NCI-H1105 (cell line): ENCODE measurements around the gene FAM78B.

Experiments used
- DNase-seq: peaks from one replicate; lab custom pipeline; 2025; lab: John Stamatoyannopoulos, UW

The FAM78B gene

DNA sequence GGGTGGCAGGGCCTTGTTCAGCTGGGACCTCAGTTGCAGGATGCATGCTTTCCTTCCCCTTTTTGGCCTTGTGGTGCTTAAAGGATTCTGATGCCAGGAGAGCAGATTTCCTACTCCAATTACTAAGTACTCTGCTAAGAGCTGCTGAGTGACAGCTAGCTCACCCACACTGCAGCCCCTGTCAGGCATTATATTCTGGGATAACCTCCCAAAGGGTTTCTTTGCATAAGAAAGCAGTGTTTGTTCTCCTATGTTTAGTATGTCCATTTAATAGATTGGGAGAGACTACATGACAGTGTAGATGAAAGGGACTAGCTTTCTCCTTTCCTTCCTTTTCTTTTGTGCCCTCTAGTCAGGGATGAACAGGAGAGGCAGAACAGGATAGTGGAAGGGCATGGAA lies 100.7 kb downstream of the FAM78B start:
- DNase-seq: no peak

DNA sequence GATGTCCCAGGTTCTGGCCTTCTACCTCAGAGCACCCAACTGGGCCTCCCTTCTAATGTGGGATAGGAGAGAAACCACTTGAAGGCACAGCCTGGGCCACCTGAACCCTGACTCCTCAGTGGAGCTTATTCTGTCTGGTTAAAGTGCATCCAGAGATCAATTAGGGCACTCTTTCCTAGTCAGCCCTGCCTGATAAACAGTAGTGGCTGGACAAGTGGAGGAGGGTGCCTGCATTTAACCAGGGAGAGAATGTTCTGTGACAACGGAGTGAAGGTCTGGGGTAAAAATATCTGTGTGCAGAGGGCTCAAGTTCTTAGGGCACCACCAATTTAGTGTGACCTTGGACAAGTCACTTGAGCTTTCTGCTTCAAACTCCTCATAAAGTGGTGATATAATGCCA lies 101.8 kb downstream of the FAM78B start:
- no peak for DNase-seq

DNA sequence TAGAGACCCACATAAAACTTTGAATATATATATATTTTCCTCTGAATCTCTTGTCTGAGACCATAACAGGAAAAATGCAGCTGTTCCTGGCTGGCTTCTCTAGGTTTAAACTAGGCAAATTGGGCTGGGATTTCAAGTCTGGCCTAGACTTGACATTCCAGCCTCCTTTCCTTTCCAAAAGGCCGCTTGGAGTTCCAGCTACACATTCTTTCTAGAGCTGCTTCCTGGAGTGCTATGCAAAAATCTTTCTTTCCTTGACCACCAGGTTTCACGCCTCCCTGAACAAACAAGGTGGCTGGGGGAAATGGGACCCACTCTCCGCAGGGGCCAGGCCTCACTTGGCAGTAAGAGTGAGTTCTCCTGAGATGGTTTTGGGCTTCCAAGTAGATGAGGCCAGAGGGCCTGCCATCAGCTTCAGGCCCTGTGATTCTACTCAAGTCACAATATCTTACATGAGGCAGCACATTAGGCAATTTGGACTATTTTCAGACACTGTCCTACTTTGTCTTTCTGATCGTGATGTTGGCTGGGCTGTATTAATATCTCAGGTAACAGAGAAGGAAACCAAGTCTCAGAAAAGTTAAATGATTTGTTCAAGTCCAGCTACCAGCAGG lies 102.4 kb downstream of the FAM78B start:
- no peak for DNase-seq

DNA sequence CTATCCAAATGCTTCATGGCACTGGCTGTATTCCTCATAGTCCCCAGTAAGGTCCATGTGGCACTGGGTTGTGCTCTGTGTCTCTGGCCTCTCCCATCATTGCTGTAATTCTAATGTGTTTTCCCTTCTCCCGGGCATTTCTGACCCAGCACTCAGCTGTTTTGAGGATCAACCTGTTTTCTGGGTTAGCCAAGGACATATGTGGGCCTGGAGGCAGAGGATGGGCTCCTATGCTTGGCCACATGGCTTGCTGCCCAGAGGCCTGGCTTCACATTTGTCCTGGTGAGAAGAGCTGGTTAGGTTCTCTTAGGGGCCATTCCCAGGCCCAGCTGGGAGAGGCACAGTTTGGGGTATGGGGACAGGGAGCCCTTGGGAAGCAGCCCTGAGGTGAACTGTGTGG lies 103.1 kb downstream of the FAM78B start:
- DNase-seq: no peak

DNA sequence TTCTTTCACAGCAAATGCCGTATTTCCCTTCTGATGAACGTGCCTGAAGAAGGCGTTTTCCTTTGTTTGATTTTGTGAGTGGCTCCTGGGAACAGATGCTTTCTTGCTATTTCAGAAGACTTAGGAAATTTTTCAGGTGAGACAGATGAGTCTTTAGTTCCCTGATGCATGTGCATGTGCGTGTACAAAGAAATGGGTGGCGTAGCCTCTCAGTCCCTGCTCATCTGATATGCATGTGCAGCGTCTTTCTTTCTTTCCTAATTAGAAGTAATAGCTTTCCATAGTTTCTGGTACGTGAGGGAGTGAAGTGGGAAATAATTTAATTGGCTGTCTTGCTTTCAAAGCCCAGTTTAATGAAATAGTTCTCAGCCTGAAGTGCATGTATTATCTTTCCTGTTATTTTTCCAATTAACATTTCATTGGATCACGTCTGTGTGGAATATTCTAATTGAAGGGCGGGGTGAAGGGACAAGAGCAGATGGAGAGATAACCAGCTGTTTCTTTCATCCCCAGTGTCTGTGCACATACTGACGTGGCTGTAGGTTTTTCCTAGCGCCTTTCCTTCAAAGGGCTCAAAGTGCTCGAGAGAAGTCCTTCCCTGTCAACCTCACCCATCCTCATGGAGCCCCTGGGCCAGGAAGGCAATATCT lies 104.3 kb downstream of the FAM78B start:
- no peak for DNase-seq

DNA sequence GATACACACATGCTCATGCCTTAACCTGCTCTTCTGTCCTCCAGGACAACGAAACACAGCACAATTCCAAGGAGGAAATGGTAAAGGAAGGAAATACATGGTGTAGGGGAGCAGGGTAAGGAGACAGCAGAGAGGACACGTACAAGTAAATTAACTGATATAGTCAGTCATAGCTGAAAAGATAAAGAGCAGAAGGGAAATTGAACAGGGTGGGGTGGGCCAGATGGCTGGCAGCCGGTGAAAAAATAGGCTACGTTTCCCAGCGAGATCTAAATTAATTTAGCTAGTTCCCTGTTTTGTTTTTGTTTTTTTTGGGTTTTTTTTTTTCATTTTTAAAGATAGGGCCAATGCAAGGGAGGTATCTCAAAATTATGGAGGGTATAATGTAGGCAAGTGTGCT lies 109.2 kb downstream of the FAM78B start:
- DNase-seq: no peak

DNA sequence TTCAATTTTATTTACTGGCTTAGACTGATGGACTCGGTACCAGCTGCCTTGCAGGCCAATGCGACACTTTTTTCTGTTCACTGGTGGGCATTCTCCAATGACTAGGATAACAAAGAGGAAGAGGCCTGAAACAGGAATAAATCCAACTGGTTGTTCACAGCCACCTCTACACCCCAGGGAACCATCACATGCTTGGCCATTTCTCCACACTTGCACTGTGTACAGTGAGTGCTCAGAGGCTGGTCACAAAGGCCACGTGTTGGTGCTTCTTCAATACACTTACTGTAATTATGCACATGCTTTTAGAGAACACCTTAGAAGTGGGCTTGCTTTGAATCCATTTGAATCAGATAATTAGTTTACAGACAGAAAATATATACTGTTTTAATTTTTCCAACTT lies 113.4 kb downstream of the FAM78B start:
- no peak for DNase-seq

DNA sequence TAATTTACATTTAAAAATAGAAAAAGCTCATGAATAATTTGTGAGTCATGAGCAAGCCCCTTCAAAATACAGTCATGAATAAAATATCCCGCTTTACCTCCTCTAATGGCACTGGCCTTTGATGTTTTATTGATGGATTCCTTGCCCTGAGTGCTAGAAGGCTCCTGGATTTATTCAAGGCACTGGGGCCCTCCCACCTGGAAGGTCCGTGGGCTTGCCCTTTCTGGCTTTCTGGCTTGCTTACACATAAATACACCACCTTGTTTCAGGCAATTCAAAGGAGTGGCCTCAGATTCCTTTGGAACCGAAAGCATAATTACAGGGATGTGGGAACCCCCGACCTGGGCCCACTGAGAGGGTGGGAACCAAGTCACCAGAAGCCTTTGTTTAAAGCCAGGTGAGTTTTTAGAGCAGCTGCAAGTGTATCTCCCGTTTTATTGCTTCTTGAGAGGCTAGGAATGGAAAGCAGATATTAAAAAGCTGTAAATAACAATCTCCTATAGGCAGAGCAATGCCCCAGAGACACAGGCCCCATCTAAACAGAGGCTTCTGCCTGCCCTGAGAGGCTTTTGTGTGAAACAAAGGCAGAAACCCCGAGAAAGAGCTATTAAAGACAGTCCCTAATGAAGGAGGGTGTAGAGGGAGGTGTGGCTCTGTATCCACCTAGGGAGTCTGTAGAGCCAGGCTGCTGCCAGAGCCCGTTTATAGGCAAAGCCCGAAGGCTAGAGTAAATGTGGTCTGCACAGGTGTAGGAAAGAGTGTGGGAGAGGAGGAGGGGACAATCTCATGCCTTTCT lies 126.4 kb downstream of the FAM78B start:
- DNase-seq: peak; percentile 70

DNA sequence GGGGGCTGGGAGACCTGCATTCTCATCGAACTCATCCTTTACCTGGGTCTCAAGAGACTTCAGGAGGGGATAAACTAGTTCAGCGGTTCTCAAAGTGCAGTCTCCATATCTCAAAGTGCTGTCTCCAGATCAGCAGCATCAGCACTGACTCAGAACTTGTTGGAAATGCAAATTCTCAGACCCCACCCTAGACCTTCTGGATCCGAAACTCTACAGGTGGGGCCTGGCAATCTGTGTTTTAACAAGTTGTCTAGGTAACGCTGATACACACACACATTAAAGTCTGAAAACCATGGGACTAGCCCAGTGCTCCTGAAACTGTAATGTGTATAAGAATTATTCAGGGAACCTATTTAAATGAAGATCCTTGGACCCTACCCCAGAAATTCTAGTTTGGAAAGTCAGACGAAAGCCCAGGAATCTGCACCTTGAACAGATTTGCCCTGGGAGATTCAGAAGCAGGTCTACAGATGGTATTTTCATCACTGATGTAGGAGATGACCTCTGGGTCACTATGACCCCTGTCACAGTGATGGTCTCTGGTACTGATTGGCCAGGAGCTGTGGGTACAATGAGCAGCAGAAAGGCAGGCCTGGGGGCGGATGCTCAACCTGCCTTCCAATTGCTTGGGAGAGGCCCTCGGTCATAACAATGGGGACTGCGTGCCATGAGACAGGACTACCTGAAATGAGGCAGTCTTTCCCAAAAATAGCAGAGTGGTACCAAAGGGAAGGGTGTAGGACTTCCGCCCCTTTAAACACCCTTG lies 127.2 kb downstream of the FAM78B start:
- DNase-seq: no peak

DNA sequence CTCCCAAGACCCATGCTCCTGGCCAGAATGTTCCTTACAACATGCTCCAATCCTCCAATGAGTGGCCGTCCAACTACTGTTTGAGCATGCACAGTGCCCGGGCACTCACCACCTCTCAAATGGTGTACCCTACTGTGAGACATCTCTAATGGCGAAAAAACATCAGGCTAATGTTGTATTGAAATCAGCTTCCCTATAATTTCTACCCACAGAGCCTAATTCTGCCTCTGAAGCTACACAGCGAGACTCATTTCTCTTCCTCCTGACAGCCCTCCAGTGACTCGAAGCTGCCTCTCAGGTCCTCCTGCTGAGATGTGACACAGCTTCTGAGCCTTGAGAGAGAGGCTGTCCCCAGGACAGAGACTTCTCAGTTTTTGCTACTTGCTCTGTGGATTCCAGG lies 130.7 kb downstream of the FAM78B start:
- no peak for DNase-seq

DNA sequence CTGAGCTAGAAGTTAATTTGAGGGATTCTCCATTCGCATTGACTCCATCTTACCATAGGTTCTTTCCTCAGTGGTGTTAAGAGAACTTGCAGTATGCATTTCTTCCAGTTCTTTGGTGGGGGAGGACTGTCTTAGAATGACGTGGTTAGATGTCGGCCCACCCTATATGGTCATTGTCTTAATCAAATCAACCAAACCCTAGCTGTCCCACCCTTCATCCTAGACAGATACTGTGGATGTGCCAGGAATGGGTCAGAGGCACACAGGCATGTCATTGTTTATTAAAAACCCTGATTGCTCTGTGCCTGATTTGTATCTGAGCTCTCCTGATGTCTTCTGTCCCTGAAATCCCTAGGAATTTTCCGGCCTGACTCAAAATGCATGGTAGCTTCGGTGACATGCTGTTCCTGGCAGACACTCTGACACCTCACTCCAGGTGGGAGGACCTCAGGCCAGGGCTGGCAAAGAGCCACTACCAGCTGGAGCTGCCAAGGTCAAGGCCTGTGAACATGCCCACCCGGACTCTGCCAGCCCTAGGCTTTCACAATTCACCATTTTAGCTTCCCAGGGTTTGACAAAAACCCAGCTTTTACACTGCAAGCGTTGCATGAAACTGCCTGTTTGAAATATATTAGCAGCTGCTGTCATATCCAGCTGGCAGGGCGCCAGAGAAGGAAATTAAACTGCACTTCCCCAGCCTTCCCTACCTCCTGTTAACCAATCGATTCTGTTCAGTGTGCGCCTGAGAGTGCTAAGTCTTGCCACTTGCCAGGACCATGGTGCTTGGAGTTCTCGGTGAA lies 134.0 kb downstream of the FAM78B start:
- DNase-seq: peak; percentile 87

DNA sequence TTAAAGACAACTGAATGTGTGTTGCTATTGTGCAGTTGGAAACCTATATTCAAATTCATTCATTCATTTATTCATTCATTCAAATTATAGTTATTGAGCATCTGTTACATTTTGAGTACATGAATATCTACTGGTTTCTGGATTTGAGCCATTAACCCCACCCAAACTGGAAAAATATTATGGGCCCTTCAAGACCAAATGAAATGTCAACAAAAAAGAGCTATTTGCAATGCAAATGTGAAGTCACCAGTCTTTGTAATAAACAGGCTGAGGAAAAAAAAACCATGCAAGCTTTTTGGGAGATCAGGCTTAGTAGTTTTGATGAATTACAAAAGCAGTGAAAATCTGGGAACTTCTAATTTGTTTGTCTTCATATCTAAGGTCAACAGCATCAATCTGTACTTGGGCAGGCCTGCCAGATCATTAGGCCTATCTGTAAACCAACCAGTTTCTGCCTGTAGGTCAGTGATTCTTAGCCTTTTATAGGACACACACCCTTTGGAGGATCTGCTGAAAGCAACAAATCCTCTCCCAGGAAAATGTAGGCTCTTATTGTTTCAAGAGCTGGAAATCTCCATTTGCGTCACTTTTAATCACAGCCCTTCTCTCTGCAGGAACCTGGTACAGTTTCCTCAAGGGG lies 134.7 kb downstream of the FAM78B start:
- DNase-seq: no peak

DNA sequence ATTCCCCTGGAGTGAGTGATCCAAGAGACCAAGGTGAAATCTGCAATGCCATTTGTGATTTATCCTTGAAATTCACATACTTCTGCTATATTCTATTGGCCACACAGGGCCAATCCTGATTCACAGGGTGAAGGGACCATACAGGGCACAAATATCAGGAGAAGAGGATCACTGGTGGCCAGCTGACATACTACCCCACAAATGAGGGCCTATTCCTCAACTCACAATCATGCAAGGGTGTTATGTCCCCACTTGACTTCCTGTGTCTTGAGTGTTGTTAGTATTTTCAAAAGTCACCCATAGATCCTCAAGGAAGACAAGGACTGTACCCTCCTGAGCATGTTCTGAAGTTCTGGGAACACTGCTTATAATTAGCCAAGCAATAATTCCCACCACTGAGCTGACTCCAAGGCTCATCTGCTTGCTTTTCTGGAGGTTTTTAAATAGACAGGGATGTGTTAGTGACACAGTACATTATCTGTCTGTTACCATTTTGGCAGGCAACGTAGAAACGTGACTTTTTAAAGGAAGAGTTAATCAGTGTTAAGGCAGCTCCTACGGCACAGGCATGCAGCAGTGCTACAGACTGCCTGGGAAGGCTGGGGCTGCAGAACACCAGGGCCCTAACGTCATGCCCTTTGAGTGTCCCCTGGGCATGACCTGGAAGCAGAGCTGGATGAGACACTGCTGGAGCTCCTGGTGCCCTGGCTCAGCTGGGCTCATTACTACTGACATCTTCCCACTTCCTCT lies 137.4 kb downstream of the FAM78B start:
- no peak for DNase-seq

DNA sequence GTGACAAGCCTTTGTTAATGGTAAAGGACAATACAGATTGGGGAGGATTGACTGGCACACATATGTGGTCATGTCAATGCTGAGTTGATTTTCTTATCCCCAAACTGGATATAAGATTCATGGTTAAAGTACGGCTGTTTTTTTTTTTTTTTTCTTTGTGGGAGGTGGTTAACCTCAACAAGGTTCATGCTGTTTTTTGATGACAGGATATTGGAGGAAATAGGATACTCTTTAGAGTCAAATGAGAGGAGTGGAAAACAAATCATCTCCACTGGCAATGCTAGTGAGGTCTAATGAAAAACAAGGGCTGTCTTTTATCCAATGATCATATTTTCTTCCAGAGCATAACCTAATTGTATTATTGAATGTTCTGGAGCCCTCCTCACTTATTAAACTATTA lies 140.2 kb downstream of the FAM78B start:
- DNase-seq: no peak

DNA sequence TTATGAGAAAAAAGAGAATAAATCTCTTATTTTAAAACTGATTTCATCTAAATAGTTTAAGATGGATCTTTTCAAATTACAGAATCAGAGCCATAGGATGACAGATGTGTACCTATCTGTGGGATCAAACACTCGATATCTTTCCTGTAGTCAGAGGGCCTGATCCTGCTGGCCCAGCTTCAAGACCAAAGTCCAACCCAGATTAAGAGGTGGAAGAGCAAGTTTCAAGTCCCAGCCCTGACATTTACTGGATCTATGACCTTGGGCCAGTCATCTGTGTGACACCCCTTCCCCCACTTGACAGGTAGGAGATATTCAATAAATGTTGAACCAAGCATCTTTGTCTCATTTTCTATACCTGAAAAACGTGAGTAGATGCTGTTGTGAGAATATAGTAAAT lies 140.7 kb downstream of the FAM78B start:
- DNase-seq: no peak

DNA sequence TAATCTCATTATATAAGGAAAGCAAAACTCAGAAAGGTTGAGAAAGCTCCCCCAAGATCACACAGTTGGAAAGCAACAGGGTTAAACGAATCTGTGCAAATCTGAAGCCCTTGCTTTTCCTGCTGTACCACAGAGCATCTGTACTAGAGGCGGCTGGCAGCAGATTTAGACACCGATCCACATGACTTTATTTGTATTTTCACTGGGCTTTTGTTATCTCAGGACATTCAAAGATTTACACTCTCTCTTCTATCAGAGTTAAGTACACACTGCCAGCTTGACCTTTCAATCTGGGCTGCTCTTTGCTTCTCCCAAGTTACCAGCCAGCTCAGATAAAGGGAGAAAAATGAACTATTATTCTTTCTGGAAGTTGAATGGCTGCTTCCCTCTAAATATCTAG lies 146.6 kb downstream of the FAM78B start:
- no peak for DNase-seq
